Measurements from ENCODE around the gene HDAC7.

DNA sequence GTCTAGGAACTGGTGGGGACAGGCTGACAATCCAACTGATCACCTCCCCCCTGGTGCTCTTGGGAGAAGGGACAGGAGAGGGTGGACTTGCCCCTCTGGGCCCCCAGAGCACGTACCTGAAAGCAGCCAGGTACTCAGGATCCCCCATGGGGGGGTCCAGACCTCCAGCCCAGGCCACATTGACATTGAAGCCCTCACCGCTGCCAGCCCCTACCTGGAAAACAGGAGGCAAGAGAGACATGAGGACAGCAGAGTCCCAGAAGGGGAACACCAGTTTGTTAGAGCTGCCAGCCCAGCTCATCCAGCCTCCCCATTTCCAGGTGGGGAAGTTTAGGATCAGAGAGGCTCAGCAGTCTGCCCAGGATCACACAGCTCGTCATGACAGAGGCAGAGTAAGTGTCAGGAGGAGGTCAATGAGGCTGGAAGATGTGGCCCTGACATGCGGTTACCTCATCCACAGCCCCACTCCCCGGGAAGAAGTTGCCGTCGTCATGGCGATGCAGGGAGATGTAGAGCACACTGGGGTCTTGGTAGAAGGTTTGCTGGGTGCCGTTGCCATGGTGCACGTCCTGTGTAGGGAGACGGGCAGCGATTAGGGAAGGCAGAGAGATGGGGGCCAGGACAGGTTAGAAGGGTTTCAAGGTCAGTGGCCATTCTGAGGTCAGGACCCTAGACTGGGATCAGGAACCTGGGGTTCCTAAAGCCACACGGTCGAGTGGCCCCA lies 31.9 kb downstream of the HDAC7 start:
- TF ChIP-seq ZFP30 (CRISPR knock-in tag; IDR thresholded peaks at IDR 0.05) (no peak), SNAI2 (CRISPR knock-in tag; IDR thresholded peaks at IDR 0.05) (no peak)
- TF ChIP-seq, protein P1, sequence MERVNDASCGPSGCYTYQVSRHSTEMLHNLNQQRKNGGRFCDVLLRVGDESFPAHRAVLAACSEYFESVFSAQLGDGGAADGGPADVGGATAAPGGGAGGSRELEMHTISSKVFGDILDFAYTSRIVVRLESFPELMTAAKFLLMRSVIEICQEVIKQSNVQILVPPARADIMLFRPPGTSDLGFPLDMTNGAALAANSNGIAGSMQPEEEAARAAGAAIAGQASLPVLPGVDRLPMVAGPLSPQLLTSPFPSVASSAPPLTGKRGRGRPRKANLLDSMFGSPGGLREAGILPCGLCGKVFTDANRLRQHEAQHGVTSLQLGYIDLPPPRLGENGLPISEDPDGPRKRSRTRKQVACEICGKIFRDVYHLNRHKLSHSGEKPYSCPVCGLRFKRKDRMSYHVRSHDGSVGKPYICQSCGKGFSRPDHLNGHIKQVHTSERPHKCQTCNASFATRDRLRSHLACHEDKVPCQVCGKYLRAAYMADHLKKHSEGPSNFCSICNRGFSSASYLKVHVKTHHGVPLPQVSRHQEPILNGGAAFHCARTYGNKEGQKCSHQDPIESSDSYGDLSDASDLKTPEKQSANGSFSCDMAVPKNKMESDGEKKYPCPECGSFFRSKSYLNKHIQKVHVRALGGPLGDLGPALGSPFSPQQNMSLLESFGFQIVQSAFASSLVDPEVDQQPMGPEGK (CRISPR knock-in tag; IDR thresholded peaks at IDR 0.05; ENCODE audit: borderline replicate concordance), result no peak
